Renal cortical epithelial cell (primary cell): ENCODE results near the gene AMH. TPM values are rescaled to one million over a fixed set of nuclear protein-coding genes. Genes with fewer than 3 reads are reported as not detected.

Source experiments
- DNase-seq: peaks from one replicate; pipeline ENCODE4 v3.0.0-alpha.2; 2011; ENCODE audit warnings: low read depth
- total RNA-seq: library from RNA; depleted of rRNA; stranded (reverse); fragments of >200 nt; gene quantifications from 2 replicates; pipeline ENCODE4 v1.2.3, GENCODE V29; 2014

Gene AMH
- total RNA-seq, 1 donor from 2014 or later: 1.0 TPM

GRCh38 chr19:2286402-2287140 is 37.4 kb downstream of the AMH start:
- no peak for DNase-seq

DNA sequence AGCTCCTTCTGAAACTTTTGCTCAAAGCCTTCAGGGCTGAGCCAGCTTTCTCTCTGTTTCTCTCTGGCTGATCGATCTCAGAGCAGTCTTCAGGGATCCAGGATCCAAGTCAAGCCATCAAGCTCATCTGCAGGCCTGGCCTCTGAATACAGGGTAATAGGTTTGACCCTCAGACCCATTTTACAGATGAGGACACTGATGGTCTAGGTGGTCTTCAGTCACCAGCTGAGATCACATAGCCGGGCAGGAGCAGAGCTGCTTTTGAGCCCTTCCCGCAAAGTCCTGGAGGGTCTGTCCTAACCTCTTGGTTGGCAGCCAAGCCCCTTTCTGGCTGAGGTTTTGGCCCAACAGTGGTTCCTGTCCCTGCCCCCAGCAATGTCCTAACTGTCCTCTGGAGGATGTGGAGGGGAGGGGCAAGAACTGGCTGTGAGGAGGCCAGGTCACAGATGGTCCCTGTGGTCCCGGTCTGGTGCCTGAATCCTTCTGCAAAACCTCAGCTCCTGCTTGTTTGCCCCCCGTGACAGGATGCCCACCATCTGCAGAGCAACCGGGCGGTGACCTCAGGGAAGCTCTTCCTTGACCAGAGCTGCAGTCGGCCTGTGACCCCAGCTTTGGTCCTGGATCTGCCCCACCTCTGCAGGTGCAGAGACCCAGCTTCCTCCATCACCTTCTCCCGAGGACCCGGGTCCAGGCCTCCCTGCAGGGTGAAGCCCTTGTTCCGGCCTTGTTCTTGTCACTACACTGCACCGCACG is 38.6 kb downstream of the AMH start:
- DNase-seq: no peak

GRCh38 chr19:2288338-2288817 is 39.3 kb downstream of the AMH start:
- DNase-seq: no peak

- no peak for DNase-seq
Measured at GRCh38 chr19:2288818-2289713, 39.9 kb downstream of the AMH start.

GRCh38 chr19:2289714-2290435 is 40.8 kb downstream of the AMH start:
- no peak for DNase-seq

- no peak for DNase-seq
Measured at GRCh38 chr19:2290441-2291184, 41.5 kb downstream of the AMH start.

GRCh38 chr19:2291185-2291751 is 42.1 kb downstream of the AMH start:
- DNase-seq: no peak

- no peak for DNase-seq
Measured at GRCh38 chr19:2294687-2295335, 45.7 kb downstream of the AMH start.

DNA sequence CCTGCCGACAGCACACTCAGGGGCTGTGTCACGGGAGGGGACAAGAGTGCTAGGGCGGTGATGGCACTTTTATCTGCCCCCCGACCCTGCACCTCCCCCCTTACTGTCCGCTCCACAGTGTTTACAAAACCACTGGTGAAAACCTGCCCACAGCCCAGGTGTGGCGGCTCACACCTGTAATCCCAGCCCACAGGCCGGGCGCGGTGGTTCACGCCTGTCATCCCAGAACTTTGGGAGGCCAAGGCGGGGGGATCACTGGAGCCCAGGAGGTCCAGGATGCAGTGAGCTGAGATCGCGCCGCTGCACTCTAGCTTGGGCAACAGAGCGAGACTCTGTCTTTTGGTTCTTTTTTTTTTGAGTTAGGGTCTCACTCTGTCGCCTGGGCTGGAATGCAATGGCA is 47.0 kb downstream of the AMH start:
- DNase-seq: no peak

DNA sequence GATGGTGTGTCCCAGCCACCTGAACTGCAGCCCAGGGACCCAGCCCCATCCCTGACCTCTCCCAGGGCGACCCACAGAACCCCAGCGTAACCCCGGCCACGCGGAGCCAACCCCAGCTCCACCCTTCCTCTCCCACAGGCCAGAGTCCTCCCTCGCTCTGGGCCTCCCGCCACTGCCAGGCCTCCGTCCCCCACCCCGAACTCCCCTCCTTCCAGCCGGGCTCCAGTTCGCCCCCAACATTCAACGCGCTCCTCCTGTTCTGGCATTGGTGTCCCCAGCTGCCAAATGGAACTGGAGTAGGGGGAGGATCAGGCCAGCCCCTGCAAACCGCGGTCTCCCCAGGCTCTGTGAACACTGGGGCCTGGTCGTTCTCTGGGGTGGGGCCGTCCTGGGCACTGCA is 51.4 kb downstream of the AMH start:
- DNase-seq: no peak

Other genes with a start within 250 kb of the AMH start
- gene BTBD2, start 233.6 kb upstream of the AMH start, total RNA-seq: 31.4 and 144 TPM in 2 replicates
- gene MKNK2, start 198.1 kb upstream of the AMH start, total RNA-seq: 78.8 and 193 TPM in 2 replicates
- gene MOB3A, start 153.0 kb upstream of the AMH start, total RNA-seq: 16.0 and 46.7 TPM in 2 replicates
- gene IZUMO4, start 152.4 kb upstream of the AMH start, total RNA-seq: 0.89 and 3.5 TPM in 2 replicates
- 111 and 175 TPM in 2 replicates for gene AP3D1, start 97.8 kb upstream of the AMH start, total RNA-seq
- 1.9 and 8.4 TPM in 2 replicates for gene DOT1L, start 85.4 kb upstream of the AMH start, total RNA-seq
- 68.1 and 121 TPM in 2 replicates for gene PLEKHJ1, start 13.0 kb upstream of the AMH start, total RNA-seq
- 21.0 and 39.2 TPM in 2 replicates for gene SF3A2, start 12.5 kb upstream of the AMH start, total RNA-seq
- gene JSRP1, start 7.1 kb downstream of the AMH start, total RNA-seq: 3.3 TPM in 1 of 2 replicates, not detected in the other
- gene PEAK3, start 32.9 kb downstream of the AMH start, total RNA-seq: 0.05 TPM in 1 of 2 replicates, not detected in the other
- 0.05 TPM in 1 of 2 replicates, not detected in the other for gene LINGO3, start 58.8 kb downstream of the AMH start, total RNA-seq
- gene LSM7, start 79.3 kb downstream of the AMH start, total RNA-seq: 69.3 and 119 TPM in 2 replicates
- gene SPPL2B, start 79.4 kb downstream of the AMH start, total RNA-seq: 12.5 and 43.7 TPM in 2 replicates
- 0.05 TPM in 1 of 2 replicates, not detected in the other for gene TMPRSS9, start 110.9 kb downstream of the AMH start, total RNA-seq
- 31.8 and 45.5 TPM in 2 replicates for gene TIMM13, start 178.3 kb downstream of the AMH start, total RNA-seq
- 47.4 and 75.4 TPM in 2 replicates for gene LMNB2, start 207.6 kb downstream of the AMH start, total RNA-seq
- gene GADD45B, start 226.8 kb downstream of the AMH start, total RNA-seq: 31.4 and 50.2 TPM in 2 replicates